ENCODE results near the gene CELF5. TPM values are rescaled to one million over a fixed set of nuclear protein-coding genes. Genes with fewer than 3 reads are reported as not detected.

CELF5 gene
- total and polyA plus RNA-seq, 10 donors: 0.05 to 0.19 (median 0.10) TPM; not detected in 7

GRCh38 chr19:3279306-3279705, 54.8 kb downstream of the CELF5 start:
- H3K27ac ChIP-seq: no peak overlapping the region
- H3K36me3 ChIP-seq: no peaks in the 10 kb centered on the region
- H3K4me1 ChIP-seq: peaks cover 2 to 26% (median 10%) of the 10 kb centered on the region in 6 donors
- H3K4me3 ChIP-seq: no peak overlapping the region
- H3K9me3 ChIP-seq: no peaks in the 10 kb centered on the region
- intact Hi-C loops (cut with DNase I; ENCODE audit: low total_unique reads): no loop called here
- TF ChIP-seq POLR2AphosphoS5 (IDR thresholded peaks at IDR 0.05): no peak
- no peak for TF ChIP-seq POLR2A (IDR thresholded peaks at IDR 0.05)
- TF ChIP-seq CTCF (IDR thresholded peaks at IDR 0.05 in 8 of 11, conservative IDR thresholded peaks at IDR 0.05 in 3 of 11): no peak
- 66 to 87% (median 80%) methylated on average over 6 to 7 of the region's 7 CpGs for WGBS, 5 donors
- H3K27me3 ChIP-seq (replicated peaks in 1 of 7): peaks cover 0 to 84% (median 46%) of the 10 kb centered on the region in 7 donors
- DNase-seq: no peak

- no peak for DNase-seq
- intact Hi-C loops (cut with DNase I; ENCODE audit: low total_unique reads): no loop called here
- H3K9me3 ChIP-seq: peaks cover 0 to 12% (median 0%) of the 10 kb centered on the region in 8 donors
- peaks cover 0 to 26% (median 8%) of the 10 kb centered on the region in 6 donors for H3K4me1 ChIP-seq
- H3K4me3 ChIP-seq: no peak overlapping the region
- H3K27ac ChIP-seq: no peak overlapping the region
- no peaks in the 10 kb centered on the region for H3K36me3 ChIP-seq
- WGBS, 5 donors: 79 to 84% (median 82%) methylated on average over 20 to 21 of the region's 21 CpGs
- TF ChIP-seq POLR2A (IDR thresholded peaks at IDR 0.05) (no peak), CTCF (IDR thresholded peaks at IDR 0.05 in 8 of 11, conservative IDR thresholded peaks at IDR 0.05 in 3 of 11) (no peak), POLR2AphosphoS5 (IDR thresholded peaks at IDR 0.05) (no peak)
- H3K27me3 ChIP-seq (replicated peaks in 1 of 7): peaks cover 0 to 84% (median 44%) of the 10 kb centered on the region in 7 donors
Measured at GRCh38 chr19:3281026-3281425, 56.6 kb downstream of the CELF5 start.

DNA sequence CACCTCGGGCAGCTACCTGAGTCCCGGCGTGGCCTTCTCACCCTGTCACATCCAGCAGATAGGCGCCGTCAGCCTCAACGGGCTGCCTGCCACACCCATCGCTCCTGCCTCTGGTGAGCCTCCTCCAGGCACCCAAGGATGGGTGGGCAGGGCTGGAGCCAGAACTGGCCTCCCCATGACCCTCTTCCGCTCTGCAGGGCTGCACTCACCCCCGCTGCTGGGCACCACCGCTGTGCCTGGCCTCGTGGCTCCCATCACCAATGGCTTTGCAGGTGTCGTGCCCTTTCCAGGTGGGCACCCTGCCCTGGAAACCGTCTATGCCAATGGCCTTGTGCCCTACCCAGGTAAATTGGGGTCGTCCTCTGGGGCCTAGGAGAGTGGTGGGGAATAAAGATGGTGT, 57.7 kb downstream of the CELF5 start:
- no peak overlapping the region for H3K4me3 ChIP-seq
- DNase-seq: no peak
- TF ChIP-seq POLR2AphosphoS5 (IDR thresholded peaks at IDR 0.05) (no peak), CTCF (IDR thresholded peaks at IDR 0.05 in 8 of 11, conservative IDR thresholded peaks at IDR 0.05 in 3 of 11) (no peak), POLR2A (IDR thresholded peaks at IDR 0.05) (no peak)
- no peak overlapping the region for H3K27ac ChIP-seq
- 76 to 84% (median 82%) methylated on average over 13 to 14 of the region's 14 CpGs for WGBS, 5 donors
- intact Hi-C loops (cut with DNase I; ENCODE audit: low total_unique reads): no loop called here
- H3K9me3 ChIP-seq: peaks cover 0 to 12% (median 0%) of the 10 kb centered on the region in 8 donors
- H3K4me1 ChIP-seq: peaks cover 0 to 21% (median 8%) of the 10 kb centered on the region in 6 donors
- peaks cover 0 to 79% (median 43%) of the 10 kb centered on the region in 7 donors for H3K27me3 ChIP-seq (replicated peaks in 1 of 7)
- H3K36me3 ChIP-seq: no peaks in the 10 kb centered on the region

- whole genome bisulfite sequencing, 5 donors: 67 to 78% (median 69%) methylated on average over 6 of the region's 6 CpGs
- Histone ChIP-seq H3K27ac (no peak overlapping the region), H3K36me3 (no peaks in the 10 kb centered on the region), H3K4me1 (peaks cover 0 to 21% (median 8%) of the 10 kb centered on the region in 6 donors), H3K4me3 (no peak overlapping the region), H3K27me3 (replicated peaks in 1 of 7) (peaks cover 0 to 75% (median 43%) of the 10 kb centered on the region in 7 donors), H3K9me3 (peaks cover 0 to 12% (median 0%) of the 10 kb centered on the region in 8 donors)
- no peak for DNase-seq
- intact Hi-C loops (cut with DNase I; ENCODE audit: low total_unique reads): no loop called here
- TF ChIP-seq POLR2A (IDR thresholded peaks at IDR 0.05): no peak
Measured at GRCh38 chr19:3282564-3282963, 58.1 kb downstream of the CELF5 start.
